ENCODE results near the gene APOC1.

Gene APOC1

DNA sequence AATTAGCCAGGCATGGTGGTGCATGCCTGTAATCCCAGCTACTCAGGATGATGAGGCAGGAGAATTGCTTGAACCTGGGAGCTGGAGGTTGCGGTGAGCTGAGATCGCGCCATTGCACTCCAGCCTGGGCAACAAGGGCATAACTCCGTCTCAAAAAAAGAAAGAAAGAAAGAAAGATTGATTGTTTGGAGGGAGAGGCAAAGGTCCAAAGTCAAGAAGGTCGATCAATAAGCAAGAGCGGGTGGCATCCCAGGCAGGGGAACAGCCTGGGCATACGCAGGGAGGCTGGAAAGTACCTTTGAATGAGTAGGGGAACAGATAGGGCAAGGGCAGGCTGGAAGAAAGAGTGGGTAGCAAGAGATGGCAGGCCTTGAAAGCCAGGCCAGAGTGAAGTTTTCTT is 15.7 kb downstream of the APOC1 start:
- no peak overlapping the region for H3K27ac ChIP-seq (ENCODE audit: insufficient read depth in 1 of 2, low read depth in 1 of 2, low read length in 2 of 2, poor library complexity in 1 of 2, severe bottlenecking in 2 of 2)
- POLR2A ChIA-PET = no interaction called here
- WGBS (ENCODE audit: insufficient coverage) = 97% methylated on average over 7 of the region's 7 CpGs
- peaks cover 0 to 28% (median 23%) of the 10 kb centered on the region in 4 experiments for H3K4me1 ChIP-seq (ENCODE audit: control extremely low read depth in 1 of 4, control insufficient read depth in 4 of 4, insufficient read depth in 4 of 4, low read length in 3 of 4)
- H3K27me3 ChIP-seq (replicated peaks in 2 of 5; ENCODE audit: control insufficient read depth in 4 of 5, insufficient read depth in 5 of 5, low read length in 4 of 5) = no peaks in the 10 kb centered on the region
- no peaks in the 10 kb centered on the region for H3K36me3 ChIP-seq (ENCODE audit: control insufficient read depth in 4 of 4, insufficient read depth in 4 of 4, low read length in 3 of 4)
- no peak for DNase-seq
- CTCF ChIA-PET = interaction anchor here (1.9 kb wide), 1 partner anchor 19 kb away, joined by 5 read pairs; no protein-coding TSS in a partner anchor
- H3K9me3 ChIP-seq (ENCODE audit: control extremely low read depth in 1 of 5, control insufficient read depth in 4 of 5, insufficient read depth in 2 of 5, low read depth in 1 of 5, low read length in 4 of 5) = no peaks in the 10 kb centered on the region
- no peak overlapping the region for H3K4me3 ChIP-seq (ENCODE audit: control insufficient read depth in 1 of 7, extremely low read depth in 1 of 7, insufficient read depth in 4 of 7, low read depth in 2 of 7, low read length in 6 of 7)

DNA sequence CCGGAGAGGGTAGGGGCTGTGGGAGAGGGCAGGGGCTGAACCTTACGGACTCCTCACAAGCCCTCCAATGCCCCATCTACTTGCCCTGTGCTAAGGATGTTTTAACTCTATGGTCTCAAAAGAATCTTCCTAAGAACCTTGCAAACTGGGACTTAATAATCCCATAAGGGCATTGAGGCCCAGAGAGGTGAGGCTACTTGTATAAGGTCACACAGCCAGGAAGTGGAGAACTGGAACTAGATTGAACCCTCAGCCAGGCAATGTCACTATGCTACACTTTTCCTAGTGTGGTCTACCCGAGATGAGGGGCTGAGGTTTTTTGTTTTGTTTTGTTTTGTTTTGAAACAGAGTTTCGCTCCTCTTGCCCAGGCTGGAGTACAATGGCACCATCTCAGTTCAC is 17.1 kb downstream of the APOC1 start:
- ChIA-PET POLR2A (no interaction called here), CTCF (no interaction called here)
- Histone ChIP-seq H3K4me3 (ENCODE audit: control insufficient read depth in 1 of 7, extremely low read depth in 1 of 7, insufficient read depth in 4 of 7, low read depth in 2 of 7, low read length in 6 of 7) (no peak overlapping the region), H3K9me3 (ENCODE audit: control extremely low read depth in 1 of 5, control insufficient read depth in 4 of 5, insufficient read depth in 2 of 5, low read depth in 1 of 5, low read length in 4 of 5) (no peaks in the 10 kb centered on the region), H3K27ac (ENCODE audit: insufficient read depth in 1 of 2, low read depth in 1 of 2, low read length in 2 of 2, poor library complexity in 1 of 2, severe bottlenecking in 2 of 2) (no peak overlapping the region), H3K36me3 (ENCODE audit: control insufficient read depth in 4 of 4, insufficient read depth in 4 of 4, low read length in 3 of 4) (no peaks in the 10 kb centered on the region), H3K4me1 (ENCODE audit: control extremely low read depth in 1 of 4, control insufficient read depth in 4 of 4, insufficient read depth in 4 of 4, low read length in 3 of 4) (peaks cover 0 to 14% (median 10%) of the 10 kb centered on the region in 4 experiments), H3K27me3 (replicated peaks in 2 of 5; ENCODE audit: control insufficient read depth in 4 of 5, insufficient read depth in 5 of 5, low read length in 4 of 5) (no peaks in the 10 kb centered on the region)
- 100% methylated on average over 1 of the region's 4 CpGs for WGBS (ENCODE audit: insufficient coverage)
- no peak for DNase-seq

DNA sequence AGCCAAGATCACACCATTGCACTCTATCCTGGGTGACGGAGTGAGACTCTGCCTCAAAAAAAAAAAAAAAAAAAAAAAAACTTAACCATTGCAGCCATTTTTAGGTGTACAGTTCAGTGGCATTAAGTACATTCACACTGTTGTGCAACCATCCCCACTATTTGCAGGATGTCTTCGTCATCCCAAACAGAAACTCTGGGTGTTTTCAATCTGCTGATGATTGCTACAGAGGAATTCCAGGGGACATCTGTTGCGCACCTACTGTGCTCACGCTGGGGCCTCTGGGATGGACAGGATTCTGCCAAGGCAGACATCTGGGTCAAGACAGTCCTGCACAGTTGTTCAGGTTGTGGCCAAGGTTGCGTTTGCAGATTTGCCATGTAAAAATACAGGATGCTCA is 25.3 kb downstream of the APOC1 start:
- Histone ChIP-seq H3K4me1 (ENCODE audit: control extremely low read depth in 1 of 4, control insufficient read depth in 4 of 4, insufficient read depth in 4 of 4, low read length in 3 of 4) (peaks cover 0 to 12% (median 6%) of the 10 kb centered on the region in 4 experiments), H3K36me3 (ENCODE audit: control insufficient read depth in 4 of 4, insufficient read depth in 4 of 4, low read length in 3 of 4) (no peaks in the 10 kb centered on the region), H3K9me3 (ENCODE audit: control extremely low read depth in 1 of 5, control insufficient read depth in 4 of 5, insufficient read depth in 2 of 5, low read depth in 1 of 5, low read length in 4 of 5) (no peaks in the 10 kb centered on the region), H3K4me3 (ENCODE audit: control insufficient read depth in 1 of 7, extremely low read depth in 1 of 7, insufficient read depth in 4 of 7, low read depth in 2 of 7, low read length in 6 of 7) (no peak overlapping the region), H3K27ac (ENCODE audit: insufficient read depth in 1 of 2, low read depth in 1 of 2, low read length in 2 of 2, poor library complexity in 1 of 2, severe bottlenecking in 2 of 2) (no peak overlapping the region), H3K27me3 (replicated peaks in 2 of 5; ENCODE audit: control insufficient read depth in 4 of 5, insufficient read depth in 5 of 5, low read length in 4 of 5) (no peaks in the 10 kb centered on the region)
- no peak for DNase-seq
- CTCF ChIA-PET = no interaction called here
- POLR2A ChIA-PET = no interaction called here
- WGBS (ENCODE audit: insufficient coverage) = 100% methylated on average over 3 of the region's 5 CpGs

DNA sequence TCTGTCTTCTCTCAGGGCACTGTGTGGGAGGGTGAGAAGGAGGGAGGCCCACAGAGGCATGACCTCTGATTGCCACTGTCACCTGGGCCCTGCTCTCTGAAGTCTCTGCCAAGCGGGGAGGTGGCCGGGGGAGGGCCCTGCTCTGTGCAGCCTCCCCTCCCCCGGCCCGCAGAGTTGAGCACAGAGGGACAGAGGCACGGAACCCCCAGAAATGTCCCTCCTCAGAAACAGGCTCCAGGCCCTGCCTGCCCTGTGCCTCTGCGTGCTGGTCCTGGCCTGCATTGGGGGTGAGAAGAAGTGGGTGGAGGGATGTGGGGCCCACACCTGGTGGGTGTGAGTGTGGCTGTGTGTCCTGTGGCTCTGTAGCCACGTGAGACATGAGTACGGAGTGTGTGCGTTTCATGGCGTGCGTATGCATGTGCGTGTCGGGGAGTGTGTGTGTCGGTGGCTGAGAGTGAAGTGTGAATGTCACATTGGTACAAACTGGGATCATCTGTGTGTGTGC is 27.7 kb downstream of the APOC1 start, which contains the start of gene APOC4:
APOC4 (plus strand) TSS at position 171 of the 505 bp plus-strand sequence; CDS start at position 212, 41 bp downstream.
- DNase-seq = no peak

DNA sequence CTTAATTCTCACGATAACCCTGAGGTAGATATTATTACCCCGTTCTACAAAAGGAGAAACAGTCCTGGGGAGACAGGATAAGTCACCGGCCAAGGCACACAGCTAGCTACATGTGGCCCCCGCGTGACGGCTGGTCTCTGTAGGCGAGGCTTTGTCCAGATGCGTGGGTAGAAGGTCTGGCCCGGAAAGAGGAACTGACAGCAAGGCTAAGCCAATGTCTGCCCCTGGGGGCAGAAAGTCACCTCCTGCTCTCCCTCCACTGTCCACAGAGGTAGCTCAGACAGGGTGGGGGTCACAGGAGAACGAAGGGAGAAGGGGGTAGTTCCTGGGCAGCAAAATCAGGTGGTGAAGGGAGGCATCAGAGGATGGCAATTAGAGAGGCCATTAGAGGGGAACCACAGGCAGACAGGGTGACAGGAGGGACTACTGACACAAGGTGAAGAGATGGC is 29.4 kb downstream of the APOC1 start:
- Histone ChIP-seq H3K4me1 (ENCODE audit: control extremely low read depth in 1 of 4, control insufficient read depth in 4 of 4, insufficient read depth in 4 of 4, low read length in 3 of 4) (peaks cover 0 to 12% (median 6%) of the 10 kb centered on the region in 4 experiments), H3K4me3 (ENCODE audit: control insufficient read depth in 1 of 7, extremely low read depth in 1 of 7, insufficient read depth in 4 of 7, low read depth in 2 of 7, low read length in 6 of 7) (no peak overlapping the region), H3K27ac (ENCODE audit: insufficient read depth in 1 of 2, low read depth in 1 of 2, low read length in 2 of 2, poor library complexity in 1 of 2, severe bottlenecking in 2 of 2) (no peak overlapping the region), H3K27me3 (replicated peaks in 2 of 5; ENCODE audit: control insufficient read depth in 4 of 5, insufficient read depth in 5 of 5, low read length in 4 of 5) (no peaks in the 10 kb centered on the region), H3K36me3 (ENCODE audit: control insufficient read depth in 4 of 4, insufficient read depth in 4 of 4, low read length in 3 of 4) (no peaks in the 10 kb centered on the region), H3K9me3 (ENCODE audit: control extremely low read depth in 1 of 5, control insufficient read depth in 4 of 5, insufficient read depth in 2 of 5, low read depth in 1 of 5, low read length in 4 of 5) (no peaks in the 10 kb centered on the region)
- 22% methylated on average over 8 of the region's 10 CpGs for WGBS (ENCODE audit: insufficient coverage)
- ChIA-PET CTCF (no interaction called here), POLR2A (no interaction called here)
- DNase-seq = peak; percentile 14 to 71 (median 59)

More for the DNA sequence above, 27.7 kb downstream of the APOC1 start, which contains the start of gene APOC4:
- H3K27me3 ChIP-seq (replicated peaks in 2 of 5; ENCODE audit: control insufficient read depth in 4 of 5, insufficient read depth in 5 of 5, low read length in 4 of 5) = no peaks in the 10 kb centered on the region
- H3K9me3 ChIP-seq (ENCODE audit: control extremely low read depth in 1 of 5, control insufficient read depth in 4 of 5, insufficient read depth in 2 of 5, low read depth in 1 of 5, low read length in 4 of 5) = no peaks in the 10 kb centered on the region
- no peak within 1 kb of the TSS for H3K4me3 ChIP-seq (ENCODE audit: control insufficient read depth in 1 of 7, extremely low read depth in 1 of 7, insufficient read depth in 4 of 7, low read depth in 2 of 7, low read length in 6 of 7)
- H3K36me3 ChIP-seq (ENCODE audit: control insufficient read depth in 4 of 4, insufficient read depth in 4 of 4, low read length in 3 of 4) = no peaks in the 10 kb centered on the region
- peaks cover 0 to 12% (median 6%) of the 10 kb centered on the region in 4 experiments for H3K4me1 ChIP-seq (ENCODE audit: control extremely low read depth in 1 of 4, control insufficient read depth in 4 of 4, insufficient read depth in 4 of 4, low read length in 3 of 4)
- ChIA-PET CTCF (no interaction called here), POLR2A (no interaction called here)
- H3K27ac ChIP-seq (ENCODE audit: insufficient read depth in 1 of 2, low read depth in 1 of 2, low read length in 2 of 2, poor library complexity in 1 of 2, severe bottlenecking in 2 of 2) = no peak within 1 kb of the TSS
- 96% methylated on average over 10 of the region's 14 CpGs for WGBS (ENCODE audit: insufficient coverage)

DNA sequence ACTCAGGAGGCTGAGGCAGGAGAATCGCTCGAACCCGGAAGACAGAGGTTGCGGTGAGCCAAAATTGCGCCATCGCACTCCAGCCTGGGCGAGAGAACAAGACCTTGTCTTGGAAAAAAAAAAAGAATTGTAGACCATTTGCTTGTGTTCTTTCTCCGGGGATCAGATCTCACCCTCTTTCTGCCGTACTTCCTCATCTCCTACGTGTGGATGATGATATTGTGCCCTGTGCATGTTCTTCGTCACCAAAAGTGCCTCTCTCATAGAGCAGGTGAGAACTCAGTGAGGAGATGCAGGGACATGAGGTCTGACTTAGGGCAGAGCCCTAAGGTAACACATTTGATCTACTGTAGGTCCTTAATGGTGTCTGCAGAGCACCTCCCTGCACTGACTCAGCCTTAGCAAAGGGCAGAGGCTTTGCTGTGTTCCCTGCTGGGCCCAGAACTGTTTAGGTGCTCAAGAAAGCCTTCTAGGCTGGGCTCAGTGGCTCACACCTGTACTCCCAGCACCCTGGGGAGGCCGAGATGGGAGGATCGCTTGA is 32.7 kb downstream of the APOC1 start:
- Histone ChIP-seq H3K4me1 (ENCODE audit: control extremely low read depth in 1 of 4, control insufficient read depth in 4 of 4, insufficient read depth in 4 of 4, low read length in 3 of 4) (peaks cover 0 to 12% (median 6%) of the 10 kb centered on the region in 4 experiments), H3K9me3 (ENCODE audit: control extremely low read depth in 1 of 5, control insufficient read depth in 4 of 5, insufficient read depth in 2 of 5, low read depth in 1 of 5, low read length in 4 of 5) (no peaks in the 10 kb centered on the region), H3K27me3 (replicated peaks in 2 of 5; ENCODE audit: control insufficient read depth in 4 of 5, insufficient read depth in 5 of 5, low read length in 4 of 5) (no peaks in the 10 kb centered on the region), H3K27ac (ENCODE audit: insufficient read depth in 1 of 2, low read depth in 1 of 2, low read length in 2 of 2, poor library complexity in 1 of 2, severe bottlenecking in 2 of 2) (no peak overlapping the region), H3K4me3 (ENCODE audit: control insufficient read depth in 1 of 7, extremely low read depth in 1 of 7, insufficient read depth in 4 of 7, low read depth in 2 of 7, low read length in 6 of 7) (no peak overlapping the region), H3K36me3 (ENCODE audit: control insufficient read depth in 4 of 4, insufficient read depth in 4 of 4, low read length in 3 of 4) (peaks cover 0 to 12% (median 0%) of the 10 kb centered on the region in 4 experiments)
- ChIA-PET POLR2A (no interaction called here), CTCF (no interaction called here)
- WGBS (ENCODE audit: insufficient coverage) = 88% methylated on average over 12 of the region's 13 CpGs
- DNase-seq = no peak

DNA sequence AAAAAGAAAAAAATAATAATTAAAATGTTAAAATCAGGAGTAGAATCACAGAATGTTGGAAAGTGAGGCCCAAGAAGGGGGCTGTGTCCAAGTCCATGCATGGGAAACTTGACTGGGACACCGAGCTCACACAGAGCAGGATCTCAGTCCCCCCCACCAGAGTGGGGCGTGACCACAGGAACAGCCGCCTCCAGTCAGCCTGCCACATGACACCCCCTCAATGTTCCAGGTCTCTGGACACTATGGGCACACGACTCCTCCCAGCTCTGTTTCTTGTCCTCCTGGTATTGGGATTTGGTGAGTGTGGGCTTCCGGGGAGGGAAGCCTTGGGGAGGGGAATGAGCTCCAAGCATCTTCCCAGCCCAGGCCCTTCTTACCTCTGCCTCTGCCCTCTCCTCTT is 33.8 kb downstream of the APOC1 start:
- Histone ChIP-seq H3K36me3 (ENCODE audit: control insufficient read depth in 4 of 4, insufficient read depth in 4 of 4, low read length in 3 of 4) (peaks cover 0 to 12% (median 0%) of the 10 kb centered on the region in 4 experiments), H3K9me3 (ENCODE audit: control extremely low read depth in 1 of 5, control insufficient read depth in 4 of 5, insufficient read depth in 2 of 5, low read depth in 1 of 5, low read length in 4 of 5) (no peaks in the 10 kb centered on the region), H3K4me1 (ENCODE audit: control extremely low read depth in 1 of 4, control insufficient read depth in 4 of 4, insufficient read depth in 4 of 4, low read length in 3 of 4) (peaks cover 0 to 12% (median 6%) of the 10 kb centered on the region in 4 experiments), H3K27ac (ENCODE audit: insufficient read depth in 1 of 2, low read depth in 1 of 2, low read length in 2 of 2, poor library complexity in 1 of 2, severe bottlenecking in 2 of 2) (no peak overlapping the region), H3K4me3 (ENCODE audit: control insufficient read depth in 1 of 7, extremely low read depth in 1 of 7, insufficient read depth in 4 of 7, low read depth in 2 of 7, low read length in 6 of 7) (no peak overlapping the region), H3K27me3 (replicated peaks in 2 of 5; ENCODE audit: control insufficient read depth in 4 of 5, insufficient read depth in 5 of 5, low read length in 4 of 5) (no peaks in the 10 kb centered on the region)
- ChIA-PET POLR2A (no interaction called here), CTCF (interaction anchor here (0.7 to 10.4 kb wide), 2 partner anchors 39 to 45 kb away, joined by 4 to 102 read pairs; partner anchors contain the start of gene APOE)
- 60% methylated on average over 1 of the region's 5 CpGs for WGBS (ENCODE audit: insufficient coverage)
- DNase-seq = no peak

Measured in common myeloid progenitor, CD34-positive (primary cell).